ENCODE results near the gene CST4. TPM values are rescaled to one million over a fixed set of nuclear protein-coding genes. Genes with fewer than 3 reads are reported as not detected.
"Not testable (repeated sequence)": the region's sequence is repeated elsewhere in the genome, so short reads cannot be mapped to it uniquely, and the experiment has no call there.

CST4 gene
- polyA plus RNA-seq, 1 donor: not detected

- Histone ChIP-seq H3K4me1 (ENCODE audit: control insufficient read depth, insufficient read depth, low read length) (peaks cover 22% of the 10 kb centered on the region), H3K36me3 (ENCODE audit: control insufficient read depth, insufficient read depth, low read length) (peaks cover 40% of the 10 kb centered on the region), H3K27ac (ENCODE audit: low read length) (no peak overlapping the region), H3K9me3 (ENCODE audit: control insufficient read depth, low read depth, low read length) (peaks cover 4% of the 10 kb centered on the region), H3K4me3 (ENCODE audit: low read length) (peak overlapping the region; percentile 87), H3K27me3 (ENCODE audit: control insufficient read depth, insufficient read depth, low read length) (no peaks in the 10 kb centered on the region)
- DNase-seq: no peak
- no CpG with 5 or more reads among the region's 19 CpGs for WGBS (ENCODE audit: insufficient coverage, low lambda C conversion rate)
Observed at GRCh38 chr20:23636182-23636907, 52.5 kb downstream of the CST4 start.

GRCh38 chr20:23635768-23636090 is 53.1 kb downstream of the CST4 start:
- Histone ChIP-seq H3K36me3 (ENCODE audit: control insufficient read depth, insufficient read depth, low read length) (peaks cover 41% of the 10 kb centered on the region), H3K4me1 (ENCODE audit: control insufficient read depth, insufficient read depth, low read length) (peaks cover 22% of the 10 kb centered on the region)
- not testable (repeated sequence) for DNase-seq; H3K4me3 ChIP-seq (ENCODE audit: low read length); H3K27ac ChIP-seq (ENCODE audit: low read length); H3K9me3 ChIP-seq (ENCODE audit: control insufficient read depth, low read depth, low read length); H3K27me3 ChIP-seq (ENCODE audit: control insufficient read depth, insufficient read depth, low read length)
- no CpG with 5 or more reads among the region's 2 CpGs for WGBS (ENCODE audit: insufficient coverage, low lambda C conversion rate)

Other genes with a start within 250 kb of the CST4 start
- 0.09 TPM for gene CSTL1, start 249.4 kb downstream of the CST4 start, polyA plus RNA-seq
- gene CST11, start 236.2 kb downstream of the CST4 start, polyA plus RNA-seq: not detected
- gene CST8, start 197.9 kb downstream of the CST4 start, polyA plus RNA-seq: not detected
- not detected for gene CST9L, start 120.6 kb downstream of the CST4 start, polyA plus RNA-seq
- not detected for gene CST9, start 83.1 kb downstream of the CST4 start, polyA plus RNA-seq
- 661 TPM for gene CST3, start 51.1 kb downstream of the CST4 start, polyA plus RNA-seq
- not detected for gene CST1, start 61.9 kb upstream of the CST4 start, polyA plus RNA-seq
- gene CST2, start 137.7 kb upstream of the CST4 start, polyA plus RNA-seq: 0.07 TPM
- gene CST5, start 190.7 kb upstream of the CST4 start, polyA plus RNA-seq: 0.19 TPM